ENCODE measurements around the gene CTNNA2.

The CTNNA2 gene

GRCh38 chr2:79952616-79953015, 439.8 kb downstream of the CTNNA2 start:
- no peaks in the 10 kb centered on the region for H3K27me3 ChIP-seq (ENCODE audit: control insufficient read depth, insufficient read depth, low read length)
- no peak overlapping the region for H3K9ac ChIP-seq (ENCODE audit: low read length)
- no peaks in the 10 kb centered on the region for H3K9me3 ChIP-seq (ENCODE audit: control insufficient read depth, insufficient read depth, low read depth, low read length)
- no peak overlapping the region for H3K27ac ChIP-seq (ENCODE audit: low read depth, low read length)
- H3K36me3 ChIP-seq (ENCODE audit: control insufficient read depth, insufficient read depth, low read length) = no peaks in the 10 kb centered on the region
- no peak overlapping the region for H3K4me3 ChIP-seq (ENCODE audit: low read depth, low read length)
- no peaks in the 10 kb centered on the region; the same call in 1 of the 2 replicates for H3K4me1 ChIP-seq (ENCODE audit: control insufficient read depth, insufficient read depth, low read length)

- H3K9ac ChIP-seq (ENCODE audit: low read length) = no peak overlapping the region
- no peaks in the 10 kb centered on the region for H3K27me3 ChIP-seq (ENCODE audit: control insufficient read depth, insufficient read depth, low read length)
- H3K36me3 ChIP-seq (ENCODE audit: control insufficient read depth, insufficient read depth, low read length) = no peaks in the 10 kb centered on the region
- H3K4me1 ChIP-seq (ENCODE audit: control insufficient read depth, insufficient read depth, low read length) = no peaks in the 10 kb centered on the region
- no peak overlapping the region for H3K4me3 ChIP-seq (ENCODE audit: low read depth, low read length)
- H3K9me3 ChIP-seq (ENCODE audit: control insufficient read depth, insufficient read depth, low read depth, low read length) = no peaks in the 10 kb centered on the region
- no peak overlapping the region for H3K27ac ChIP-seq (ENCODE audit: low read depth, low read length)
Observed at GRCh38 chr2:79960035-79960434, 447.2 kb downstream of the CTNNA2 start.

- H3K27me3 ChIP-seq (ENCODE audit: control insufficient read depth, insufficient read depth, low read length) = no peaks in the 10 kb centered on the region
- no peak overlapping the region for H3K9ac ChIP-seq (ENCODE audit: low read length)
- no peaks in the 10 kb centered on the region for H3K4me1 ChIP-seq (ENCODE audit: control insufficient read depth, insufficient read depth, low read length)
- no peaks in the 10 kb centered on the region for H3K9me3 ChIP-seq (ENCODE audit: control insufficient read depth, insufficient read depth, low read depth, low read length)
- H3K36me3 ChIP-seq (ENCODE audit: control insufficient read depth, insufficient read depth, low read length) = no peaks in the 10 kb centered on the region
- no peak overlapping the region for H3K27ac ChIP-seq (ENCODE audit: low read depth, low read length)
- H3K4me3 ChIP-seq (ENCODE audit: low read depth, low read length) = no peak overlapping the region
Observed at GRCh38 chr2:79960519-79960918, 447.7 kb downstream of the CTNNA2 start.

- Histone ChIP-seq H3K4me1 (ENCODE audit: control insufficient read depth, insufficient read depth, low read length) (no peaks in the 10 kb centered on the region; the same call in 1 of the 2 replicates), H3K36me3 (ENCODE audit: control insufficient read depth, insufficient read depth, low read length) (no peaks in the 10 kb centered on the region), H3K4me3 (ENCODE audit: low read depth, low read length) (no peak overlapping the region), H3K27ac (ENCODE audit: low read depth, low read length) (no peak overlapping the region), H3K27me3 (ENCODE audit: control insufficient read depth, insufficient read depth, low read length) (no peaks in the 10 kb centered on the region), H3K9ac (ENCODE audit: low read length) (no peak overlapping the region), H3K9me3 (ENCODE audit: control insufficient read depth, insufficient read depth, low read depth, low read length) (no peaks in the 10 kb centered on the region)
Observed at GRCh38 chr2:79964966-79965365, 452.1 kb downstream of the CTNNA2 start.

- Histone ChIP-seq H3K9ac (ENCODE audit: low read length) (no peak overlapping the region), H3K27ac (ENCODE audit: low read depth, low read length) (no peak overlapping the region), H3K9me3 (ENCODE audit: control insufficient read depth, insufficient read depth, low read depth, low read length) (no peaks in the 10 kb centered on the region), H3K4me3 (ENCODE audit: low read depth, low read length) (no peak overlapping the region), H3K36me3 (ENCODE audit: control insufficient read depth, insufficient read depth, low read length) (no peaks in the 10 kb centered on the region), H3K27me3 (ENCODE audit: control insufficient read depth, insufficient read depth, low read length) (no peaks in the 10 kb centered on the region), H3K4me1 (ENCODE audit: control insufficient read depth, insufficient read depth, low read length) (peaks cover 2% of the 10 kb centered on the region)
Observed at GRCh38 chr2:79966369-79966768, 453.5 kb downstream of the CTNNA2 start.

GRCh38 chr2:79966882-79967281, 454.0 kb downstream of the CTNNA2 start:
- H3K9me3 ChIP-seq (ENCODE audit: control insufficient read depth, insufficient read depth, low read depth, low read length) = no peaks in the 10 kb centered on the region
- H3K36me3 ChIP-seq (ENCODE audit: control insufficient read depth, insufficient read depth, low read length) = no peaks in the 10 kb centered on the region
- H3K4me3 ChIP-seq (ENCODE audit: low read depth, low read length) = no peak overlapping the region
- H3K27ac ChIP-seq (ENCODE audit: low read depth, low read length) = no peak overlapping the region
- H3K27me3 ChIP-seq (ENCODE audit: control insufficient read depth, insufficient read depth, low read length) = no peaks in the 10 kb centered on the region
- peaks cover 8% of the 10 kb centered on the region for H3K4me1 ChIP-seq (ENCODE audit: control insufficient read depth, insufficient read depth, low read length)
- H3K9ac ChIP-seq (ENCODE audit: low read length) = no peak overlapping the region

GRCh38 chr2:79971807-79972206, 459.0 kb downstream of the CTNNA2 start:
- no peak overlapping the region for H3K9ac ChIP-seq (ENCODE audit: low read length)
- no peak overlapping the region for H3K4me3 ChIP-seq (ENCODE audit: low read depth, low read length)
- H3K27me3 ChIP-seq (ENCODE audit: control insufficient read depth, insufficient read depth, low read length) = no peaks in the 10 kb centered on the region
- H3K27ac ChIP-seq (ENCODE audit: low read depth, low read length) = no peak overlapping the region
- peaks cover 35% of the 10 kb centered on the region for H3K4me1 ChIP-seq (ENCODE audit: control insufficient read depth, insufficient read depth, low read length)
- H3K9me3 ChIP-seq (ENCODE audit: control insufficient read depth, insufficient read depth, low read depth, low read length) = no peaks in the 10 kb centered on the region
- H3K36me3 ChIP-seq (ENCODE audit: control insufficient read depth, insufficient read depth, low read length) = no peaks in the 10 kb centered on the region

- peaks cover 44% of the 10 kb centered on the region for H3K4me1 ChIP-seq (ENCODE audit: control insufficient read depth, insufficient read depth, low read length)
- no peak overlapping the region for H3K27ac ChIP-seq (ENCODE audit: low read depth, low read length)
Observed at GRCh38 chr2:79972661-79973060, 459.8 kb downstream of the CTNNA2 start.

GRCh38 chr2:79975791-79976565, 463.1 kb downstream of the CTNNA2 start:
- H3K4me3 ChIP-seq (ENCODE audit: low read depth, low read length) = no peak overlapping the region
- H3K9me3 ChIP-seq (ENCODE audit: control insufficient read depth, insufficient read depth, low read depth, low read length) = no peaks in the 10 kb centered on the region
- H3K27me3 ChIP-seq (ENCODE audit: control insufficient read depth, insufficient read depth, low read length) = no peaks in the 10 kb centered on the region
- no peaks in the 10 kb centered on the region for H3K36me3 ChIP-seq (ENCODE audit: control insufficient read depth, insufficient read depth, low read length)
- peaks cover 63% of the 10 kb centered on the region for H3K4me1 ChIP-seq (ENCODE audit: control insufficient read depth, insufficient read depth, low read length)
- H3K27ac ChIP-seq (ENCODE audit: low read depth, low read length) = no peak overlapping the region
- no peak overlapping the region for H3K9ac ChIP-seq (ENCODE audit: low read length)

More at GRCh38 chr2:79972661-79973060, 459.8 kb downstream of the CTNNA2 start:
- no peaks in the 10 kb centered on the region for H3K27me3 ChIP-seq (ENCODE audit: control insufficient read depth, insufficient read depth, low read length)
- no peaks in the 10 kb centered on the region for H3K36me3 ChIP-seq (ENCODE audit: control insufficient read depth, insufficient read depth, low read length)
- no peak overlapping the region for H3K9ac ChIP-seq (ENCODE audit: low read length)
- no peaks in the 10 kb centered on the region for H3K9me3 ChIP-seq (ENCODE audit: control insufficient read depth, insufficient read depth, low read depth, low read length)
- no peak overlapping the region for H3K4me3 ChIP-seq (ENCODE audit: low read depth, low read length)

GRCh38 chr2:79977792-79978191, 464.9 kb downstream of the CTNNA2 start:
- no peak overlapping the region for H3K4me3 ChIP-seq (ENCODE audit: low read depth, low read length)
- H3K9me3 ChIP-seq (ENCODE audit: control insufficient read depth, insufficient read depth, low read depth, low read length) = no peaks in the 10 kb centered on the region
- peaks cover 47% of the 10 kb centered on the region for H3K4me1 ChIP-seq (ENCODE audit: control insufficient read depth, insufficient read depth, low read length)
- H3K27ac ChIP-seq (ENCODE audit: low read depth, low read length) = 0 out of 2 replicates have a peak overlapping the region, but pooled peaks have one; percentile 25
- no peaks in the 10 kb centered on the region for H3K27me3 ChIP-seq (ENCODE audit: control insufficient read depth, insufficient read depth, low read length)
- no peaks in the 10 kb centered on the region for H3K36me3 ChIP-seq (ENCODE audit: control insufficient read depth, insufficient read depth, low read length)
- H3K9ac ChIP-seq (ENCODE audit: low read length) = no peak overlapping the region

- no peaks in the 10 kb centered on the region for H3K36me3 ChIP-seq (ENCODE audit: control insufficient read depth, insufficient read depth, low read length)
- H3K4me1 ChIP-seq (ENCODE audit: control insufficient read depth, insufficient read depth, low read length) = peaks cover 44% of the 10 kb centered on the region
- no peaks in the 10 kb centered on the region for H3K27me3 ChIP-seq (ENCODE audit: control insufficient read depth, insufficient read depth, low read length)
- no peaks in the 10 kb centered on the region for H3K9me3 ChIP-seq (ENCODE audit: control insufficient read depth, insufficient read depth, low read depth, low read length)
- no peak overlapping the region for H3K9ac ChIP-seq (ENCODE audit: low read length)
- no peak overlapping the region for H3K27ac ChIP-seq (ENCODE audit: low read depth, low read length)
- no peak overlapping the region for H3K4me3 ChIP-seq (ENCODE audit: low read depth, low read length)
Observed at GRCh38 chr2:79980116-79980515, 467.3 kb downstream of the CTNNA2 start.

All from HUES6 (cell line).